A673 (cell line): ENCODE data around the gene AKAP6. TPM values are rescaled to one million over a fixed set of nuclear protein-coding genes. Genes with fewer than 3 reads are reported as not detected.

Experiments
- BruUV-seq: library from RNA; stranded (reverse); fragments of 400-500 nt; replicated peaks from 2 replicates; lab custom pipeline; 2021; lab: Mats Ljungman, UMichigan
- CTCF ChIA-PET: fragments of 300-600 bp; sonication (Branson Sonifier 250); formaldehyde crosslinking; loops from one replicate; lab custom pipeline; 2022; ENCODE audit warnings: antibody characterized with exemption; lab: Charles Lee
- POLR2A ChIA-PET: fragments of 300-600 bp; sonication (Branson Sonifier 250); formaldehyde crosslinking; loops from one replicate; lab custom pipeline; 2022; ENCODE audit warnings: antibody characterized with exemption; ENCODE audit not compliant: low non-redundant PET; lab: Charles Lee
- DNase-seq: peaks from one replicate; pipeline ENCODE4 v3.0.0-alpha.2; 2015; ENCODE audit warnings: low spot score
- H3K27ac ChIP-seq: fragments of 200-600 bp; sonication (generic); 2 replicates; pipeline ENCODE4 v1.5.1; 2016; ENCODE audit warnings: mixed run types, low read depth, mild to moderate bottlenecking, mixed read lengths, antibody characterized with exemption, low read length; ENCODE audit not compliant: poor library complexity, severe bottlenecking
- H3K27me3 ChIP-seq: fragments of 200-600 bp; sonication (generic); replicated peaks from 2 replicates; pipeline ENCODE4 v1.6.1; 2017; ENCODE audit warnings: mixed run types, low read depth, mild to moderate bottlenecking, mixed read lengths, antibody characterized with exemption, low read length; ENCODE audit not compliant: insufficient read depth, poor library complexity
- H3K36me3 ChIP-seq: fragments of 200-600 bp; sonication (generic); 2 replicates; pipeline ENCODE4 v1.6.1; 2016; ENCODE audit warnings: mixed run types, mild to moderate bottlenecking, mixed read lengths, antibody characterized with exemption, low read length; ENCODE audit not compliant: insufficient read depth, poor library complexity, severe bottlenecking
- H3K4me1 ChIP-seq: fragments of 200-600 bp; sonication (generic); 2 replicates; pipeline ENCODE4 v1.6.1; 2017; ENCODE audit warnings: mixed run types, mild to moderate bottlenecking, mixed read lengths, antibody characterized with exemption, low read length; ENCODE audit not compliant: insufficient read depth, poor library complexity, severe bottlenecking
- H3K4me3 ChIP-seq: fragments of 200-600 bp; sonication (generic); 2 replicates; pipeline ENCODE4 v1.5.1; 2016; ENCODE audit warnings: low read depth, mixed run types, mild to moderate bottlenecking, mixed read lengths, low read length; ENCODE audit not compliant: poor library complexity, severe bottlenecking
- H3K9me3 ChIP-seq: fragments of 200-600 bp; sonication (generic); 2 replicates; pipeline ENCODE4 v1.6.1; 2016; ENCODE audit warnings: mixed run types, low read depth, mild to moderate bottlenecking, mixed read lengths, antibody characterized with exemption, low read length; ENCODE audit not compliant: poor library complexity, severe bottlenecking
- EZH2 ChIP-seq: fragments of 200-600 bp; sonication (generic); IDR thresholded peaks from 2 replicates; pipeline ENCODE4 v1.6.1; 2017; ENCODE audit warnings: borderline replicate concordance, low read depth, mild to moderate bottlenecking, mixed read lengths, antibody characterized with exemption, low read length; ENCODE audit not compliant: poor library complexity, severe bottlenecking
- intact Hi-C: fragments of 100-400 bp; cut with micrococcal nuclease; formaldehyde crosslinking; loops from one replicate; pipeline ENCODE4 v1.10.0; 2022; ENCODE audit not compliant: unreplicated experiment
- total RNA-seq: library from RNA; stranded (reverse); gene quantifications from 2 replicates; pipeline ENCODE4 v1.2.3, GENCODE V29; 2021
- TF ChIP-seq, protein P1 (sequence below): fragments of 300-800, 200-600 bp; sonication (generic); conservative IDR thresholded peaks from 2 replicates; pipeline ENCODE4 v1.5.1; 2017; ENCODE audit warnings: low read depth, mild to moderate bottlenecking, antibody characterized with exemption, low read length, moderate library complexity, mixed read lengths

AKAP6 gene
- total RNA-seq, 1 experiment from 2014 or later, result 0.73 TPM

DNA sequence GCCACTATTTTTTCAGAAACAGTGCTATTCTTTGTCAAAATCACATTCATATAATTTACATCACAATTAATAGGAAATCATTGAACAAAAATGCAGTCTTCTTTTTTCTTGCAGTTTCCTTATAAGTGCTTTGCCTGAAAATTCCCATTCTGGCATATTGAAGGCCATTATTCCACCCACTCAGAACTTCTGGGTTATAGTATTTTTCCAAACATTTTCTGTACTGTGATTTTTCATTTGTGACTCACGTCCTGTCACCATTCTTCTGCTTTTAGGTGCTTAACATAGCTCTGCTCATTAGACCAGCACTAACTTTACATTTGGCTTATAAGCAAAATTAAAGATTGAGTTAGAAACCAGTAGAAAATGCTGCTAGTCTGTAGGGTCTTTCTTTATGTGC, 368.6 kb downstream of the AKAP6 start:
- peak; percentile 79 for DNase-seq
- Histone ChIP-seq H3K27me3 (no peaks in the 10 kb centered on the region), H3K9me3 (no peaks in the 10 kb centered on the region), H3K4me3 (peak overlapping the region; percentile 3), H3K36me3 (no peaks in the 10 kb centered on the region), H3K27ac (peak overlapping the region; percentile 44), H3K4me1 (peaks cover 49% of the 10 kb centered on the region)
- BruUV-seq, result no TSS peak
- ChIA-PET POLR2A (no interaction called here), CTCF (no interaction called here)
- TF ChIP-seq, protein P1, sequence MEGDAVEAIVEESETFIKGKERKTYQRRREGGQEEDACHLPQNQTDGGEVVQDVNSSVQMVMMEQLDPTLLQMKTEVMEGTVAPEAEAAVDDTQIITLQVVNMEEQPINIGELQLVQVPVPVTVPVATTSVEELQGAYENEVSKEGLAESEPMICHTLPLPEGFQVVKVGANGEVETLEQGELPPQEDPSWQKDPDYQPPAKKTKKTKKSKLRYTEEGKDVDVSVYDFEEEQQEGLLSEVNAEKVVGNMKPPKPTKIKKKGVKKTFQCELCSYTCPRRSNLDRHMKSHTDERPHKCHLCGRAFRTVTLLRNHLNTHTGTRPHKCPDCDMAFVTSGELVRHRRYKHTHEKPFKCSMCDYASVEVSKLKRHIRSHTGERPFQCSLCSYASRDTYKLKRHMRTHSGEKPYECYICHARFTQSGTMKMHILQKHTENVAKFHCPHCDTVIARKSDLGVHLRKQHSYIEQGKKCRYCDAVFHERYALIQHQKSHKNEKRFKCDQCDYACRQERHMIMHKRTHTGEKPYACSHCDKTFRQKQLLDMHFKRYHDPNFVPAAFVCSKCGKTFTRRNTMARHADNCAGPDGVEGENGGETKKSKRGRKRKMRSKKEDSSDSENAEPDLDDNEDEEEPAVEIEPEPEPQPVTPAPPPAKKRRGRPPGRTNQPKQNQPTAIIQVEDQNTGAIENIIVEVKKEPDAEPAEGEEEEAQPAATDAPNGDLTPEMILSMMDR, result no peak
- TF ChIP-seq EZH2, result no peak
- intact Hi-C loops, result loop anchor here (5.0 kb wide), 1 partner anchor 105 kb away; no protein-coding TSS in a partner anchor

DNA sequence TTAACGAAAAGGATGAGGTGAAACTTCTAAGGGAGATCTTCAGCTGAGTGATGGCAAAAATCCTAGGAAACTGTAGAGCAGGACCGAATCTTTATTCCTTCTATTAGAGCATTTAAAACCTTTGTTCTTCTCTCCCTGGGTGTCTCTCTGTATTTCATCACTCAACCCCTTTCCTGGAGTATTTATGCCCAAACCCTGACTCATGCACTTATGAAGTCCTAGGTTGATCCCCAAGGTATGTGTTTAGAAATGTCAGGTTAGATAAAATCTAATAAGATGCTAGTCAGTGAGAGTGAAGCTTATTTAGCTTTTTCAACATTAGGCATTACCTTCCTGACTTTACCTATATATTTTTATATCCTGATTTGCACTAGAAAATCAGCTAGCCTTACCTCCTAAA, 369.7 kb downstream of the AKAP6 start:
- DNase-seq, result no peak
- Histone ChIP-seq H3K36me3 (no peaks in the 10 kb centered on the region), H3K9me3 (no peaks in the 10 kb centered on the region), H3K4me1 (peaks cover 54% of the 10 kb centered on the region), H3K27ac (no peak overlapping the region), H3K27me3 (no peaks in the 10 kb centered on the region), H3K4me3 (no peak overlapping the region)
- no TSS peak for BruUV-seq
- CTCF ChIA-PET, result interaction anchor here (0.6 kb wide), 1 partner anchor 65 kb away, joined by 3 read pairs; no protein-coding TSS in a partner anchor
- POLR2A ChIA-PET, result no interaction called here
- intact Hi-C loops, result loop anchor here (5.0 kb wide), 1 partner anchor 107 kb away; no protein-coding TSS in a partner anchor
- TF ChIP-seq EZH2, result no peak
- TF ChIP-seq, protein P1, result no peak

DNA sequence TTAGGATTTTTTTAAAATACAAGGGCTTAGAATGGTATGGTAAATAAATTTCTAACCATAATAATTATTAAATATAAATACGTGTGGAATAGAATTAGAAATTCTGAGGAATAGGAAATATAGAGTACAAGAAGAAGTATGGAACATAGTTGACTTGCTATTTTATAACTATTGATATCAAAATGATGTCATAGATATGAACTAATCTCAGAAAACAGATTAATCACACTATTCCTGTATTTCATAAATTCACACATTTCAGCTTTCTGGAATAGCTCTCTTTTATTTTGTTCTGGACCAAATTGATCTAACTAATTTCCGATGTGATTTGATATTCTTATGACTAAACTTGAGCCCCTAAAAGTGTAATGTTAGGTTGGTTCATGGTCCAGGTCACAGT, 372.4 kb downstream of the AKAP6 start:
- intact Hi-C loops, result no loop called here
- TF ChIP-seq EZH2, result no peak
- TF ChIP-seq, protein P1, result no peak
- no peaks in the 10 kb centered on the region for H3K27me3 ChIP-seq
- no peak overlapping the region for H3K4me3 ChIP-seq
- no peak overlapping the region for H3K27ac ChIP-seq
- CTCF ChIA-PET, result no interaction called here
- H3K9me3 ChIP-seq, result no peaks in the 10 kb centered on the region
- no TSS peak for BruUV-seq
- H3K4me1 ChIP-seq, result peaks cover 38% of the 10 kb centered on the region
- POLR2A ChIA-PET, result no interaction called here
- H3K36me3 ChIP-seq, result no peaks in the 10 kb centered on the region
- no peak for DNase-seq
